GM12878 (cell line): ENCODE measurements around the gene TIPARP.

Experiments used
- BCL11A ChIP-seq: IDR thresholded peaks from 2 replicates; pipeline ENCODE4 v1.6.1; 2011; ENCODE audit warnings: low read depth, low read length
- CTCF ChIP-seq, 3 experiments: IDR thresholded peaks in 2 of 3; conservative IDR thresholded peaks in 1 of 3; 2 replicates each; pipeline ENCODE4 v1.5.1; 2011; ENCODE audit warnings: low read depth in 3 of 3, low read length in 3 of 3, mild to moderate bottlenecking in 3 of 3, control low read depth in 2 of 3, moderate library complexity in 2 of 3, inconsistent platforms in 1 of 3, mixed read lengths in 1 of 3; ENCODE audit not compliant: control insufficient read depth in 2 of 3, insufficient read depth in 1 of 3; ENCODE audit errors: extremely low read depth in 1 of 3
- EGR1 ChIP-seq, 2 experiments: IDR thresholded peaks; 1 replicate in 1 of 2; 2 replicates in 1 of 2; pipeline ENCODE4 v1.6.1; 2011 to 2012; ENCODE audit warnings: low read depth in 2 of 2, low read length in 2 of 2, borderline replicate concordance in 1 of 2, mild to moderate bottlenecking in 1 of 2, moderate library complexity in 1 of 2
- EP300 ChIP-seq, 2 experiments: fragments of 150-350 bp in 1 of 2; IDR thresholded peaks; 2 replicates each; pipeline ENCODE4 v1.6.1; 2011 to 2012; ENCODE audit warnings: low read depth in 2 of 2, low read length in 2 of 2, borderline replicate concordance in 1 of 2, improper control_type of control experiment in 1 of 2, inconsistent platforms in 1 of 2; ENCODE audit not compliant: control insufficient read depth in 1 of 2
- HDAC2 ChIP-seq: fragments of 200-600 bp; sonication (generic); IDR thresholded peaks from 2 replicates; pipeline ENCODE4 v1.6.1; 2017
- HDAC6 ChIP-seq: fragments of 200-600 bp; sonication (generic); IDR thresholded peaks from one replicate; pipeline ENCODE4 v1.8.0; 2017; ENCODE audit warnings: antibody characterized with exemption; ENCODE audit not compliant: unreplicated experiment
- LARP7 ChIP-seq: fragments of 450-650 bp; IDR thresholded peaks from 2 replicates; pipeline ENCODE4 v1.6.1; 2017; ENCODE audit warnings: mild to moderate bottlenecking
- MXI1 ChIP-seq: fragments of 150-350 bp; IDR thresholded peaks from 2 replicates; pipeline ENCODE4 v1.6.1; 2011; ENCODE audit warnings: low read depth, mild to moderate bottlenecking, inconsistent platforms, low read length, improper control_type of control experiment
- PAX8 ChIP-seq: fragments of 450-650 bp; IDR thresholded peaks from 2 replicates; pipeline ENCODE4 v1.6.1; 2017; ENCODE audit warnings: mild to moderate bottlenecking, moderate library complexity
- REST ChIP-seq: IDR thresholded peaks from 2 replicates; pipeline ENCODE4 v1.6.1; 2012; ENCODE audit warnings: mild to moderate bottlenecking, low read depth, low read length
- SREBF2 ChIP-seq: IDR thresholded peaks from 2 replicates; pipeline ENCODE4 v1.6.1; 2012; ENCODE audit warnings: mild to moderate bottlenecking, low read length
- TAF1 ChIP-seq: IDR thresholded peaks from 2 replicates; pipeline ENCODE4 v1.6.1; 2011; ENCODE audit warnings: mild to moderate bottlenecking, low read depth, low read length, borderline replicate concordance
- YY1 ChIP-seq: IDR thresholded peaks from 2 replicates; pipeline ENCODE4 v1.6.1; 2011; ENCODE audit warnings: low read depth, mild to moderate bottlenecking, low read length
- ZZZ3 ChIP-seq: IDR thresholded peaks from 2 replicates; pipeline ENCODE4 v1.6.1; 2011; ENCODE audit warnings: low read depth; ENCODE audit not compliant: control insufficient read depth, insufficient read length

GRCh38 chr3:156670652-156671051 is 3.7 kb upstream of the TIPARP start:
- no peak for TF ChIP-seq ZZZ3
- TF ChIP-seq MXI1, result no peak
- TF ChIP-seq BCL11A, result no peak
- TF ChIP-seq EP300 (IDR thresholded peaks at IDR 0.05; ENCODE audit: borderline replicate concordance in 1 of 2, control insufficient read depth in 1 of 2, low read depth in 2 of 2, low read length in 2 of 2), result no peak
- no peak for TF ChIP-seq HDAC2
- no peak for TF ChIP-seq EGR1 (IDR thresholded peaks at IDR 0.05; ENCODE audit: borderline replicate concordance in 1 of 2, low read depth in 2 of 2, low read length in 2 of 2)
- TF ChIP-seq SREBF2, result no peak
- TF ChIP-seq LARP7, result no peak
- no peak for TF ChIP-seq CTCF (IDR thresholded peaks at IDR 0.05 in 2 of 3, conservative IDR thresholded peaks at IDR 0.05 in 1 of 3; ENCODE audit: control insufficient read depth in 2 of 3, extremely low read depth in 1 of 3, insufficient read depth in 1 of 3, low read depth in 3 of 3, low read length in 3 of 3)
- no peak for TF ChIP-seq PAX8
- no peak for TF ChIP-seq YY1
- TF ChIP-seq TAF1, result no peak
- no peak for TF ChIP-seq REST
- TF ChIP-seq HDAC6, result no peak
